Putamen (tissue), 1 donor: ENCODE data around the gene CLCN1.
A peak's percentile ranks its signal among the peaks of the same experiment; 100 is the strongest.
"Not testable (repeated sequence)": the region's sequence is repeated elsewhere in the genome, so short reads cannot be mapped to it uniquely, and the experiment has no call there.

Experiments used
- DNase-seq: peaks from one replicate; pipeline ENCODE4 v3.0.0-alpha.2; 2016; ENCODE audit warnings: low spot score

Gene CLCN1

GRCh38 chr7:143315776-143316175, at the start of gene CLCN1:
Gene CLCN1, plus strand, starts transcription at chr7:143316111. Its CDS starts 102 bp downstream, at chr7:143316213.
- DNase-seq: no peak

DNA sequence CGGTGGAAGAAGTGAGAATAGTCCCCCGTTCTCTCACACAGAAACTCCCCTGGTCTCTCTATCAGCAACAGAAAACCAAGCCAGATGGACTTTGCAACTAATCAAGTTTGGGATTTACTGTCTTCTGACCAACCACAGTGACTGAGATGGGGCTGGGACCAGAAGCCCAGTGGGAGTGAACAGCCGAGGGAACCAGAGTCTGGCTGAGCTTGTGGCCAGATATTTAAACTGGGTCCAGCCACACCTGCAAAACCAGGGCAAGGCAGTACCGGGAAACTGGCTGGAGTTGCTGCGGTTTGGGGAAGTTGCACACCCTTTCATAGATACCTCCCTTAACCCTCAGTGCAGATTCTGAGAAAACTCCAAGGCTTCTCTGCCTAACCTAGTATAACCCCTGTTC, 46.7 kb upstream of the CLCN1 start:
- no peak for DNase-seq

DNA sequence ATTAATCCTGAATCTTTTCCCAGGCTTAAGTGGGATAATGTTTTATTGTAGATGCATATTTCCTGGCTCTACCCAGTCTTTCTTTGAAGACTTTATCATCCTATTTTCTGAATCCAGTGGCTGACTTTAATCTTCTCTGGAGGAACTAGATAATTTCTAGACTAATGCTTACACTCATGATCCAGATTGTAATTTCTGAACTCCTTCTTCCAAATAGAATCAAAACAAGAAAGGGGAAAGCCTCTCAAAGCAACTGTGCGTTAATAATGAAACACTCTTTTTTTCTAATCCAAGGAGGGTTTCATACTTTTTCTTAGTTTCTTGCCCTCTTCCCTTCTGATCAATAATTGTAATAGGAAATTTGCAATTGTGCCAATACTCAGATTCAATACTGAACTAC, 44.7 kb upstream of the CLCN1 start:
- DNase-seq: no peak

DNA sequence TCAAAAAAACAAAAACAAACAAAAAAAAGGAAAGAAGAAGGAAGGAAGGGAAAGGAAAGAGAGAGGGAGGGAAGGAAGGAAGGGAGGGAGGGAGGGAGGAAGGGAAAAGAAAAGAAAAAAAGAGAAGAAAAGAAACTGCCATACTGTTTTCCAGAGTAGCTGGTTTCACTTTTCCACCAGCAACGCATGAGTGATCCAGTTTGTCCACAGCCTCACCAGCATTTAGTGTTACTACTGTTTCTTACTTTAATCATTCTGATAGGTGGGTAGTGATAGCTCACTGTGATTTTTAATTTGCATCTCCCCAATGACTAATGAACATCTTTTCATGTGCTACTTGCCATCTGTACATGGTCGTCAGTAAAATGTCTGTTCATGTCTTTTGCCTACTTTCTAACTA, 43.0 kb upstream of the CLCN1 start:
- DNase-seq: no peak

GRCh38 chr7:143279186-143280098, 36.5 kb upstream of the CLCN1 start:
- peak; percentile 89 for DNase-seq

GRCh38 chr7:143280160-143280559, 35.8 kb upstream of the CLCN1 start:
- no peak for DNase-seq

DNA sequence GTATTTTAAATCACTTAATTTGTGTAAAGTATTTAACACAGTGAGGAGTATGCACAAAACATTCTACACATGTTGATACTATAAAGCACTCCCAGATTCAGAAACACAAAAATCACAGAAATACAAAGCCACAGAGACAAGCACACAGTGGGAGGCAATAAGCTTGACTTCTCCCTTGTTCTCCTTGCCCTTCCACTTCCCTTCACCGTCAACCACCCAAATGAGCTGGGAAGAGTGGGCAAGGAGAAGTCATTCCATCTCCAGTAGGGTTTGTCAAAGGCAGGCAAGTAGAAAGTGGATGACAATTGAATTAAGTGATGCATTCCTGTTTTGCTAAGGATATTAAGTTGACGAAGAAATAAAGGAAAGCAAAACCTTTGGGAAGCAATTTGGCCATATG, 35.3 kb upstream of the CLCN1 start:
- no peak for DNase-seq

- DNase-seq: no peak
Measured at GRCh38 chr7:143281529-143281928, 34.4 kb upstream of the CLCN1 start.

DNA sequence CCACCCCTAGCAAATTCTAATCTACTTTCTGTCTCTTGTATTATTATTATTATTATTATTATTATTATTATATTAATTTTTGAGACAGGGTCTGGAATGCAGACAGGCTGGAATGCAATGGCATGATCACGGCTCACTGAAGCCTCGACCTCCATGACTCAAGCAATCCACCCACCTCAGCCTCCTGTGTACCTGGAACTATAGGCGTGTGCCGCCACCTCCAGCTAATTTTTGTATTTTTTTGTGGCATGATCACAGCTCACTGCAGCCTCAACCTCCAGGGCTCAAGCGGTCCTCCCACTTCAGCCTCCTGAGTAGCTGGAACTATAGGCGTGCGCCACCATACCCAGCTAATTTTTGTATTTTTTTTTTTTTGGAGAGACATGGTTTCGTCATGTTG, 33.8 kb upstream of the CLCN1 start:
- no peak for DNase-seq

- no peak for DNase-seq
Measured at GRCh38 chr7:143283381-143283780, 32.5 kb upstream of the CLCN1 start.

DNA sequence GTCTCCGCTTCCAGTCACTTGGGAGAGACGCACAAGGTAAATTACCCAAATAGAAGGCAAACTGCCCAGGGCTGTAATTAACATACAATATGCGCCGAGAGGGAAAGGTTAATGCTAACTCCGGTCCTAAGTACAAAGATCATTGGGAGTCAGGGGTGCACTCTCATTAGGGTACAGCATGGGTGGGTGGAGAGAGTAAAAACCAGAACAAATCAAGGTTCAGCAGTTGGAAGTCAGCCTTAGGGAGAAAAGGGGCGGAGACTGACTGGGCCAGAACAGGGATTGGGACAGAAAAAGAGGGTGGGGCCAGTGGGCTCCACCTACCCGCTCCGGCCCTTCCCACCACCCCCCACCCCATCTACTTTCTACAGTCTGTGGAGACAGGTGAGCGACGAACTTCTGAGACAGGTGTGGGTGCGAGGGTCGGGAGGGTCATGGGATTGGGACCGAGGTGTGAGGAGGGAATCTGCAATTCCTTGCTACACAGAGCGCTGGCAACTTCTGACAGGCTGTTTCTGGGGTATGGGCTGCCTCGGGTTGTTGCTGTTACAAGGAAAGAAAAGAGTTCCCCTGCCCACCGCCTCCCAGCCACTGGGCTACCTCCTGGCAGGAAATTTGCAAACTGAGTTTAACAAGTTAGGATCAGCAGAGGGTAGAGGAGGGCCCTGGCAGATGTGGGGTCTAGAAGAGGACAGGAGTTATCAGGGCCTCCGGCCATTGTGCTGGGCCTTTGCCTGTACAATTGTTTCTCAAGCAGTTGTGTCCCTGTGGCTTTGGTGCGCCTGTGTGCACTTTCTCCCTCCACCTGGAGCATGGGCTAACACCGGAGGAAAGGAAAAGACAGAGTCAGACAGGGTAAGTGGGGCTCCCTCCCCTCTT, 31.1 kb upstream of the CLCN1 start, which contains the start of gene TMEM139:
Gene TMEM139 (plus strand): TSS at position 368 of the 879 bp plus-strand sequence. CDS start 1,000 bp downstream, outside the sequence.
- no peak for DNase-seq

DNA sequence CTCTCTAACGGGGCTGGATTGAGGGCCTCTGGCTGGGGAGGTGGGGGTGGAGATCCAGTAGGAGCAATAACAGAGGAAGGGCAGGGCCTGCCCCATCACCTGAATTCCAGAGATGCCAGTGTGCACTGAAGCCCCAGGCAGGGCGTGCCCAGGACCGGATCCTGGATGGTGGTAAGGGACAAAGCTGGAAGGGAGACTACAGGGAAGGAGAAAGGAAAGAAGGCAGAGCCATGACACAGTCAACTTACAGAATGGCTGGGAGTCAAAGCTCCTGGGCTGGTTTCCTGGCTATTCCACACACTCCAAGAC, 30.5 kb upstream of the CLCN1 start:
- DNase-seq: no peak

GRCh38 chr7:143285806-143286521, 29.9 kb upstream of the CLCN1 start:
- DNase-seq: peak; percentile 89

DNA sequence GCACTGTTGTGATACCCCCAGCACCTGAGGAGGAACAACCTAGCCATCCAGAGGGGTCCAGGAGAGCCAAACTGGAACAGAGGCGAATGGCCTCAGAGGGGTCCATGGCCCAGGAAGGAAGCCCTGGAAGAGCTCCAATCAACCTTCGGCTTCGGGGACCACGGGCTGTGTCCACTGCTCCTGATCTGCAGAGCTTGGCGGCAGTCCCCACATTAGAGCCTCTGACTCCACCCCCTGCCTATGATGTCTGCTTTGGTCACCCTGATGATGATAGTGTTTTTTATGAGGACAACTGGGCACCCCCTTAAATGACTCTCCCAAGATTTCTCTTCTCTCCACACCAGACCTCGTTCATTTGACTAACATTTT, 29.4 kb upstream of the CLCN1 start:
- peak; percentile 65 for DNase-seq

DNA sequence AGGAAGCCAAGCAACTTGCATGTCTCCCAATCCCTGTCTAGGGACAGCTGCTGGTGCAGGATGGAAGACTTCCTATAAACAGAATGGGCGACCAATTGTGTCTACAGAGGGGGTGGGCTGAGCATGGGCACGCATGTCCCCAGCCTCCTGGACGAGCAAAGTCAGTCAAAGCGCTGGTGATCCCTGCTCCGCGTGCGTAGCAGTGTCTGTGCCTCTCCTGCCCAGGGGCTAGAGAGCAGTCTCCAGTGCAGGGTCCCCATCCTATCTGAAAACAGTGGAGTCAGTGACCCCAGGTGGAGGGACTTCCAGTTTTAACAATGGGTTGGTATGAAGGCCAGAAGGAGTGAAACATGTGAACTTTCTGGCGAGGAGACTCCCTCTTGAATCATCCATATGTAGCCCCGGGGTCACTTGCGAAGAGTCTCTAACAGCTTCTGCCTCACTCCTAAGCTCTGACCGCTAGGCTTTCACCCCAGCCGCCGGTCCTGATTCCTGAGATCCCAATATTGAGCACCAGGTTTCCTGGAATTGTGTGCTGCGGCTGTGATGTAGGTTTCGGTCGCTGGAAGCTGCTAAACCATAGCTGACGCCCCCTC, 28.5 kb upstream of the CLCN1 start:
- DNase-seq: no peak

DNA sequence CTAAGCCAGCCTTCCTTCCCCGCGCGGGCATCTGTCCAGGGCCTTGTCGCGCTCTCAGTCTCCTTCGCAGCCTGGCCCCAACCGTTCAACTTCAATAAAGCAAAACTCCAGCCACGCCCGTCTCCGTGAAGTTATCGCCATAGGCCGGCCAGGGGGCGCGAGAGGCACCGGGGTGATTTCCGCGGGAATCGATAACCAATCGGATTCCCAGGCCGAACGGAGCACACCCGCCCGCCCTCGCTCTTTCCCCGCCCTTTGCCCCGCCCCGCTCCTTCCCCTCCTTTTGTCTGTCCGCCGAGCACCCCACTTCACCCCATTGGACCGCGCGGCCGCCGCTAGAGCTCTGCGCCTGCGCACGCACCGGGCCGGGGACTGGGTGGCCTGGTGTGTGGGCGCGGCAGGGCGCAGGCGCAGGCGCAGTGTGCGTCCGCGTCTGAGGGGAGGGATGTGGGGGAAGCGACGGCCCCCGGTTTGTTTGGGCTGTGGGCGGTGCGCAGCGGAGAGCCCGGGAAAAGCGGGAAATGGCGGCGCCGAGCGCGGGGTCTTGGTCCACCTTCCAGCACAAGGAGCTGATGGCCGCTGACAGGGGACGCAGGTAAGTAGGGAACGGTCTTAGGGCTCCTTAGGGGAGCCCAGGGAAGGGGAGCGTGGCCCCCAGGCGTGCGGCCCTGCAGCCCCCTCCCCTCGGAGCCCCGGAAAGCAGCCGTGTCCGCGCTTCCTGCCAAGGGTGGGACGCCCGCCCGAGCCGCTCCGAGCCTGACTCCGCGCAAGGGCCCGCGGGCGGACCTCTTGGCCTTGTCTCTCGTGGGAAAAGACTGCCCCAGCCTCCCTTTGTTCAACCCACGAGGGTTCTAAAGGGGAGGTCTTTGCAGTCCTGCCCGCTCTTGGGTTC, 27.7 kb upstream of the CLCN1 start, which contains the start of gene CASP2:
Gene CASP2 (plus strand): TSS at position 417 of the 892 bp plus-strand sequence. CDS start 105 bp downstream, at position 522.
- peak; percentile 98 for DNase-seq

DNA sequence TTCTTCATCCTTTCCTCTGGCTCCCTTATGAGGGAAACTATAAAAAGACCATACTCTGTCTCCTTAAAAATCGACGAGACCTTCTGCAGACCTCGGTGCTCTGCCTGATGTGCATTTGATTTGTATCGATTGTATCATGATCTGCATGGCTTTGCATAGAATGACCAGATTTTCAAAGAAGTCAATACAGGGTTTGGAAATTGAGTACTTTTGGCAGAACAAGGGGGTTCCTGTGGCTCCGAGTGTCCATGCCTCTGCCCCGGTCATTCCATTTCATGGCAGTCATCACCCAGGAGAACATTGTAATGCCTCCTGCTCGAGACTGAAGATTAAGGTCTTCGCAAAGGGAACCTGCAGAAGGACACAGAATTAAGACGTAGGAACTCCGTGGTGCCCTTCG, 27.1 kb upstream of the CLCN1 start:
- DNase-seq: no peak

- no peak for DNase-seq
Measured at GRCh38 chr7:143289421-143289820, 26.5 kb upstream of the CLCN1 start.

GRCh38 chr7:143289888-143290287, 26.0 kb upstream of the CLCN1 start:
- not testable (repeated sequence) for DNase-seq

DNA sequence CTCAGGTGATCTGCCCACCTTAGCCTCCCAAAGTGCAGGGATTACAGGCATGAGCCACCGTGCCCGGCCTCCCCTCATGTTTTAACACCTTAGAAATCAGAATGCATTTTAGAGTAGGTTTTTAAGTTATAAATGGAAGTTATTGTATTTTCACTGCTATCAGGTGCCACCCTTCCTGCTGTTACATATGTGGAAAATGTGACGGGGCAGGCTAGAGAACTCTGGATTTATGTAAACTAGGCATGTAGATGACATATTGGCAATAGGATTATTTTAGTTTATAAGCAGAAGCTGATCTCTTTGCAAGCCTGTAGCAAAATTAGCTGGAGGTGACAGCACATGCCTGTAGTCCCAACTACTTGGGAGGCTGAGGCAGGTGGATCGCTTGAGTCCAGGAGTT, 25.6 kb upstream of the CLCN1 start:
- no peak for DNase-seq

DNA sequence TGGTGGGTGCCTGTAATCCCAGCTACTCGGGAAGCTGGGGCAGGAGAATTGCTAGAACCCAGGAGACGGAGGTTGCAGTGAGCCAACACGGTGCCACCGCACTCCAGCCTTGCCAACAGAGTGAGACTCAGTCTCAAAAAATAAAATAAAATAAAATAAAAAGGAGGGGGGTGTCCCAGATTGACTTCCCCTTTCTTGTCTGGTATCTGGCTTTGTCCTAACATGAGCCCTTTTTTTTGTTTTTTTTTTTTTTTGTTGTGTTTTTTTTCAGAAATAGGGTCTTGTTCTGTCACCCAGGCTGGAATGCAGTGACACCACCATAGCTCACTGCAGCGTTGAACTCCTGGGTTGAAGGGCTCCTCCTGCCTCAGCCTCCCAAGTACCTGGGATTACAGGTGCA, 23.0 kb upstream of the CLCN1 start:
- no peak for DNase-seq
